Mammary epithelial cell (primary cell): ENCODE results near the gene ASIP.

Experiments
- CTCF ChIP-seq, 2 donors: IDR thresholded peaks in 1 of 2; conservative IDR thresholded peaks in 1 of 2; 2 replicates each; pipeline ENCODE4 v1.5.1; 2011 to 2012; ENCODE audit warnings: inconsistent platforms in 2 of 2, low read length in 2 of 2, mild to moderate bottlenecking in 2 of 2, control low read depth in 1 of 2, low read depth in 1 of 2; ENCODE audit not compliant: insufficient read depth in 1 of 2; ENCODE audit errors: extremely low read depth in 1 of 2
- EZH2 ChIP-seq: IDR thresholded peaks from 2 replicates; pipeline ENCODE4 v1.6.1; 2012; ENCODE audit warnings: low read length, inconsistent platforms, borderline replicate concordance

DNA sequence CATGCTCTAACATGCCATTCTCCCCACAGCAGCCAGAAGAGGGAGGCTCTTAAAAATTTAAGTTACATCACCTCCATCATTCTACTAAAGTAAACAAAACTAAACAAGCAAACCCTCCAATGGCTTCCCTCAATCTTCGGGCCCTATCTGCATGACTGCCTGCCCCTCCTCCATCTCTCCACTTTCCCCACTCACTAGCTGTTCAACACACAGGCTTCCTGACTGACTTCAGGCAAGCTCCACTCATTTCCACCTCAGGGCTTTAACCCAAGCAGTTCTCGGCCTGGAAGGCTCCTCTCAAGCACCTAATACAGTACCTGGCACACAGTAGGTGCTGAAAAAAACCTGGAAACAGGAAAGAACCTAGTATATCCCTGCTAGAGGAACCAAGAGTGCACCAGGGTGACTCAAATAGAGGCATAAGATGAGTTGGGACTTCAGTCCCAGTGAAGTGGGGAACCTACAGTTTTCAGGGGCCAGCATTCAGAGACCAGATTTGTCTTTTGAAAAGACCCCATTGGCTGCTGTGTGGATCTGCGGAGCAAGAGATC, 59.1 kb downstream of the ASIP start:
- TF ChIP-seq CTCF (conservative IDR thresholded peaks at IDR 0.05 in 1 of 2, IDR thresholded peaks at IDR 0.05 in 1 of 2; ENCODE audit: extremely low read depth in 1 of 2, insufficient read depth in 1 of 2, low read depth in 1 of 2, low read length in 2 of 2) (no peak), EZH2 (no peak)
